Liver (tissue), 9 donors: ENCODE data around the gene FAM149B1. TPM values are rescaled to one million over a fixed set of nuclear protein-coding genes. Genes with fewer than 3 reads are reported as not detected.

ENCODE experiments used
- DNase-seq: peaks from one replicate; pipeline ENCODE4 v3.0.0-alpha.2; 2017; ENCODE audit warnings: low spot score
- H3K27ac ChIP-seq, 2 donors: one replicate each; pipeline ENCODE4 v1.7.0; 2013; ENCODE audit warnings: inconsistent platforms in 2 of 2, low read length in 2 of 2, control low read depth in 1 of 2, low read depth in 1 of 2, mild to moderate bottlenecking in 1 of 2
- H3K27me3 ChIP-seq, 4 donors: one replicate each; pipeline versions ENCODE4 v1.6.1 to v1.7.0; 2013; ENCODE audit warnings: low read length in 3 of 4, inconsistent platforms in 1 of 4, mild to moderate bottlenecking in 1 of 4, moderate library complexity in 1 of 4; ENCODE audit not compliant: control insufficient read depth in 4 of 4, insufficient read depth in 4 of 4
- H3K36me3 ChIP-seq, 4 donors: one replicate each; pipeline versions ENCODE4 v1.6.1 to v1.7.0; 2013; ENCODE audit warnings: low read length in 3 of 4, mild to moderate bottlenecking in 3 of 4, low read depth in 1 of 4, moderate library complexity in 1 of 4; ENCODE audit not compliant: control insufficient read depth in 4 of 4, insufficient read depth in 3 of 4
- H3K4me1 ChIP-seq, 4 donors: one replicate each; pipeline versions ENCODE4 v1.6.1 to v1.7.0; 2013; ENCODE audit warnings: low read length in 3 of 4, mild to moderate bottlenecking in 3 of 4, moderate library complexity in 1 of 4; ENCODE audit not compliant: control insufficient read depth in 4 of 4, insufficient read depth in 4 of 4
- H3K4me3 ChIP-seq, 3 donors: one replicate each; pipeline versions ENCODE4 v1.6.1 to v1.7.0; 2013; ENCODE audit warnings: low read length in 3 of 3, control low read depth in 1 of 3, low read depth in 1 of 3, mild to moderate bottlenecking in 1 of 3
- H3K9ac ChIP-seq, 2 donors: one replicate each; pipeline ENCODE4 v1.7.0; 2013; ENCODE audit warnings: low read length in 2 of 2, mild to moderate bottlenecking in 2 of 2, moderate library complexity in 2 of 2, control low read depth in 1 of 2, low read depth in 1 of 2
- H3K9me3 ChIP-seq, 4 donors: one replicate each; pipeline versions ENCODE4 v1.6.1 to v1.7.0; 2013; ENCODE audit warnings: low read length in 3 of 4; ENCODE audit not compliant: control insufficient read depth in 4 of 4
- ATF3 ChIP-seq: IDR thresholded peaks from 2 replicates; pipeline ENCODE4 v1.6.1; 2016; ENCODE audit warnings: antibody characterized with exemption
- CTCF ChIP-seq: fragments of 150-350 bp; IDR thresholded peaks from 2 replicates; pipeline ENCODE4 v1.5.1; 2017; ENCODE audit warnings: improper control_type of control experiment, low read depth, low read length; ENCODE audit not compliant: missing input control
- EGR1 ChIP-seq, 2 donors: IDR thresholded peaks; 2 replicates each; pipeline ENCODE4 v1.6.1; 2016 to 2018; ENCODE audit warnings: antibody characterized with exemption in 2 of 2, low read depth in 2 of 2
- FOXA1 ChIP-seq: IDR thresholded peaks from 2 replicates; pipeline ENCODE4 v1.6.1; 2016; ENCODE audit warnings: antibody characterized with exemption
- FOXA2 ChIP-seq: IDR thresholded peaks from 2 replicates; pipeline ENCODE4 v1.6.1; 2016; ENCODE audit warnings: antibody characterized with exemption
- GABPA ChIP-seq, 2 donors: IDR thresholded peaks in 1 of 2; conservative IDR thresholded peaks in 1 of 2; 2 replicates each; pipeline ENCODE4 v1.6.1; 2016; ENCODE audit warnings: antibody characterized with exemption in 2 of 2, mild to moderate bottlenecking in 1 of 2, moderate library complexity in 1 of 2
- HNF4A ChIP-seq, 2 donors: conservative IDR thresholded peaks; 2 replicates each; pipeline ENCODE4 v1.6.1; 2016; ENCODE audit warnings: antibody characterized with exemption in 2 of 2, mild to moderate bottlenecking in 2 of 2
- HNF4G ChIP-seq: IDR thresholded peaks from 2 replicates; pipeline ENCODE4 v1.6.1; 2016; ENCODE audit warnings: antibody characterized with exemption
- JUND ChIP-seq, 2 donors: IDR thresholded peaks; 2 replicates each; pipeline ENCODE4 v1.6.1; 2016; ENCODE audit warnings: antibody characterized with exemption in 2 of 2
- MAX ChIP-seq: IDR thresholded peaks from 2 replicates; pipeline ENCODE4 v1.6.1; 2016; ENCODE audit warnings: antibody characterized with exemption
- NR2F2 ChIP-seq: IDR thresholded peaks from 2 replicates; pipeline ENCODE4 v1.6.1; 2016; ENCODE audit warnings: antibody characterized with exemption
- RAD21 ChIP-seq, 2 donors: IDR thresholded peaks; 2 replicates each; pipeline ENCODE4 v1.6.1; 2016; ENCODE audit warnings: antibody characterized with exemption in 2 of 2, mild to moderate bottlenecking in 2 of 2
- REST ChIP-seq: IDR thresholded peaks from 2 replicates; pipeline ENCODE4 v1.6.1; 2016; ENCODE audit warnings: antibody characterized with exemption, mild to moderate bottlenecking
- RXRA ChIP-seq, 2 donors: IDR thresholded peaks; 2 replicates each; pipeline ENCODE4 v1.6.1; 2017 to 2018; ENCODE audit warnings: antibody characterized with exemption in 2 of 2, mild to moderate bottlenecking in 1 of 2
- TAF1 ChIP-seq: conservative IDR thresholded peaks from 2 replicates; pipeline ENCODE4 v1.6.1; 2016; ENCODE audit warnings: antibody characterized with exemption, mild to moderate bottlenecking
- YY1 ChIP-seq: IDR thresholded peaks from 2 replicates; pipeline ENCODE4 v1.6.1; 2016; ENCODE audit warnings: antibody characterized with exemption, mild to moderate bottlenecking
- ZBTB33 ChIP-seq: IDR thresholded peaks from 2 replicates; pipeline ENCODE4 v1.6.1; 2016; ENCODE audit warnings: antibody characterized with exemption
- WGBS: extraction: QIAGEN DNeasy Blood & Tissue Kit; methylation state at CpG from one replicate; pipeline ENCODE4 v1.1.7; 2013; 5-methylcytosine and 5-hydroxymethylcytosine counted together
- polyA plus RNA-seq, 2 donors: library from polyadenylated mRNA; stranded (reverse) in 1 of 2; unstranded in 1 of 2; fragments of 200-250 nt in 1 of 2; fragments of >200 nt in 1 of 2; fragmentation: Nextera tagmentation in 1 of 2; extraction: Ambion mirVana in 1 of 2; gene quantifications; one replicate each; pipeline versions ENCODE4 v1.2.1 to v1.2.3, GENCODE V29; 2013 to 2015
- total RNA-seq, 2 donors: library from RNA; depleted of rRNA; stranded (reverse); fragments of >200 nt; gene quantifications; one replicate each; pipeline ENCODE4 v1.2.3, GENCODE V29; 2014
- donor health status: healthy.
- donor health status: healthy.
- donor health status: healthy.
- donor health status: healthy.
- donor health status: healthy.

FAM149B1 gene
- total and polyA plus RNA-seq, 4 donors, result 7.3 to 12.9 (median 9.1) TPM

GRCh38 chr10:73287441-73287840 lies 119.5 kb downstream of the FAM149B1 start:
- no peaks in the 10 kb centered on the region for H3K36me3 ChIP-seq
- no peak overlapping the region for H3K9ac ChIP-seq
- H3K9me3 ChIP-seq, result no peaks in the 10 kb centered on the region
- no peak for DNase-seq
- no peak overlapping the region for H3K27ac ChIP-seq
- no peak for TF ChIP-seq HNF4A (conservative IDR thresholded peaks at IDR 0.05)
- TF ChIP-seq CTCF, result no peak
- no peak for TF ChIP-seq EGR1 (IDR thresholded peaks at IDR 0.05; ENCODE audit: low read depth in 2 of 2)
- no peak for TF ChIP-seq REST
- TF ChIP-seq RAD21 (IDR thresholded peaks at IDR 0.05), result no peak
- TF ChIP-seq MAX, result no peak
- no peak for TF ChIP-seq YY1
- no peak for TF ChIP-seq GABPA (IDR thresholded peaks at IDR 0.05 in 1 of 2, conservative IDR thresholded peaks at IDR 0.05 in 1 of 2)
- no peak for TF ChIP-seq ZBTB33
- no peak for TF ChIP-seq TAF1
- TF ChIP-seq RXRA (IDR thresholded peaks at IDR 0.05), result no peak
- no peak for TF ChIP-seq ATF3
- no peak for TF ChIP-seq NR2F2
- TF ChIP-seq HNF4G, result no peak
- no peak for TF ChIP-seq JUND (IDR thresholded peaks at IDR 0.05)
- TF ChIP-seq FOXA1, result no peak
- H3K4me1 ChIP-seq, result no peaks in the 10 kb centered on the region
- H3K4me3 ChIP-seq, result no peak overlapping the region
- H3K27me3 ChIP-seq, result no peaks in the 10 kb centered on the region
- 87% methylated on average over 1 of the region's 1 CpG for WGBS

- Histone ChIP-seq H3K36me3 (no peaks in the 10 kb centered on the region), H3K4me1 (no peaks in the 10 kb centered on the region), H3K27ac (no peak overlapping the region), H3K4me3 (no peak overlapping the region), H3K27me3 (no peaks in the 10 kb centered on the region), H3K9me3 (no peaks in the 10 kb centered on the region), H3K9ac (no peak overlapping the region)
- WGBS, result 99% methylated on average over 1 of the region's 1 CpG
- DNase-seq, result no peak
- no peak for TF ChIP-seq EGR1 (IDR thresholded peaks at IDR 0.05; ENCODE audit: low read depth in 2 of 2)
- TF ChIP-seq GABPA (IDR thresholded peaks at IDR 0.05 in 1 of 2, conservative IDR thresholded peaks at IDR 0.05 in 1 of 2), result no peak
- no peak for TF ChIP-seq CTCF
- no peak for TF ChIP-seq RAD21 (IDR thresholded peaks at IDR 0.05)
- TF ChIP-seq MAX, result no peak
- no peak for TF ChIP-seq HNF4A (conservative IDR thresholded peaks at IDR 0.05)
- no peak for TF ChIP-seq FOXA1
- TF ChIP-seq JUND (IDR thresholded peaks at IDR 0.05), result no peak
- no peak for TF ChIP-seq FOXA2
- no peak for TF ChIP-seq NR2F2
- TF ChIP-seq HNF4G, result no peak
- TF ChIP-seq ZBTB33, result no peak
Measured at GRCh38 chr10:73289958-73290357, 122.0 kb downstream of the FAM149B1 start.
